CD4-positive, alpha-beta T cell treated with Interferon alpha-2 for 1 hour (primary cell): ENCODE results near the gene FBN2.
"Not testable (repeated sequence)": the region's sequence is repeated elsewhere in the genome, so short reads cannot be mapped to it uniquely, and the experiment has no call there.

Experiments
- DNase-seq, 2 donors: peaks; one replicate each; pipeline ENCODE4 v3.0.0-alpha.2; 2020 to 2022

FBN2 gene

GRCh38 chr5:128413356-128413755 lies 124.7 kb downstream of the FBN2 start:
- DNase-seq, result no peak

DNA sequence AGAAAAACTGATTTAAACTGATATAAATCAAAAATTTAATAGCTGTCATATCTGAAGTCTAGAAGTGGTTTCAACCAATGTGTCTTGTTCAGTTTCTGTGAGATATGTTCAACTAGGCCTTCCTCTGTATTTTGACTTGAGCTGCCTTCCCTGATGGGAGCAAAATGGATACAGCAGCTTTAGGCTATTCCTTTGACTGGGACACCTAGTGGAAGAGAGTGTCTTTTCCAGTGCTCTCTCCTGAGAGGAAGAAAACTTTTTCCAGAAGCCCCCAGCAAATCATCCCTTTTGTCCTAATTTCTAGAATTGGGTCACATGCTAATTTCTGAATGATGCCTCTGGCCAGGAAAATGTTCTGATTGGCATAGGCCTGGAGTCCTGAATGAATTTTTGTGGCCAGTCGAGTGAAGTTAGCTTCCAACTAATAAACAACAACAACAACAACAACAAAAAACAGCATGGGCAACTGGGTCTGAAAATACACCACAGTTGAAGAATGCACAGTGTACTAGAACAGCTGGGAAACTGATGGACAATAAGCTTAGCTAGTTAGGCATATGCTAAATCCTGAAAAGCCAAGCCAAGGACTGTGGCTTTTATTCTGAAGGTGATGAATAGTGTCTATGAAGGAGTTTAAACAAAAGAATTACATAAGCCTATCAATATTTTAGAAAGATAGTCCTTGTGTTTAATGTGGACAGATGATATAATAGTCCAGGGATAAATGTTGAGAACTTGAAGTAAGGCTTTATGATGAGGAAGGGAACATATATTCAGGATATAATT lies 125.7 kb downstream of the FBN2 start:
- no peak for DNase-seq

DNA sequence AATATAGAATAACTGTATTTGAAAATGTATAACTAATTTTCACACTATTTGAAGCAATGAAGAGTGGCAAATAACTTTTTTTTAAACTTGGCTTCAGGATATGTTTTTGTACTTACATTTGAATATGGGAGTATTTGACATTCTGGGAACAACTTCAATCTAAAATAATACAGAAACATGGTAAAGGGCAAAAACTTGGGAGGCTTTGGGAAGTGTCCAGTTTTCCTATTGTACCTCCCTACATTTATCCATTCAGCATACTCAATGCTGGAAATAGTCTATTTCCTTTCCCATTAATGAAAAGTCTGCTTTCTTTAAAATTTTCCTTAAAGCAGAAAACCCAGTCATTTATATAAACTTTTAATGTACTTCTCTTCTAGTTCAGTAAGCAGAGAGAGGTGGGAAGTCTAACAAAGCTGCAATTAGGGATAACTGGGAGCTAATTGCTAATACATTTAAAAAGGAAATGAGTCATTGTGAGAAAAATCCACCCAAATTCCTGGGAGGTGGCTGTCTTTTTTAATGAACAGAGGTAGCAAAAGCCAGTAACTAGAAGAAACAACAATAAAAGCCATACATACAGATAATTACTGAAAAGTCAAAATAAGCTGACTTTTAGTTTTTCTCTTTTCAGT lies 128.8 kb downstream of the FBN2 start:
- DNase-seq, result no peak

DNA sequence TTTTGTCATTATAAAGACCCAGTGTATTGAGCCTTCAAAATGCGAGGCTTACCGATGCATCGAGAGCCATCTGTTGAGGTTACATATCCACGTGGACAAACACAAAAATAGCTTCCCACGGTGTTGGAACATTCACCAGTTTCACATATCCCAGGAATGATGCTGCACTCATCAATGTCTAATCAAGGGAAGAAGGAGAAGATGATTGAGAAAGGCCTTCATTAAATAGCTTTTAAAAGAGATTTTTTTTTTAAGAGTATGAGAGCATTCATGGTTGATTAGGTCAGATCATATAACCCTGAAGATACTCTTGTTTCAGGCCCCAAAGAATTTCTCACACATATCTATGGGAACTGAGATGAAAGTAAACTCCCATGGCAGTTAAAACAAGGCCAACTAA lies 129.4 kb downstream of the FBN2 start:
- no peak for DNase-seq

DNA sequence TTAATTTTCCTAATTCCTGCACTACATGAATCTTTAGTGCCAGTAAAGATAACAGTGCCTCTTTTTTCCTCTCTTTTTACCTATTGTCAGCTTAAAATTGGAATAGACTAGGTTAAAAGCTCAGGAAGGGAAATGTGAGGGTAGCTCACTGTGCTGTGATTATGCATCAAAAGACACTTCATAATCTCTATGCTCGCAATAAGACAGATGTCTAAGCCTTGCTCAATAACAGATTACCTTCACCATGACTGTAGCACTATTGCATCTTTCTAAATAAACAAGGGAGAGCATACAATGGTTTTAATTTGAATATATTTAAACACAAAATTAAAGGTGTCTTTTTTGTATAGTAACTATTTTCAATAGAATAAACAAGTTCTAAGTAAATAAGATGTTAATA lies 130.1 kb downstream of the FBN2 start:
- DNase-seq, result no peak

DNA sequence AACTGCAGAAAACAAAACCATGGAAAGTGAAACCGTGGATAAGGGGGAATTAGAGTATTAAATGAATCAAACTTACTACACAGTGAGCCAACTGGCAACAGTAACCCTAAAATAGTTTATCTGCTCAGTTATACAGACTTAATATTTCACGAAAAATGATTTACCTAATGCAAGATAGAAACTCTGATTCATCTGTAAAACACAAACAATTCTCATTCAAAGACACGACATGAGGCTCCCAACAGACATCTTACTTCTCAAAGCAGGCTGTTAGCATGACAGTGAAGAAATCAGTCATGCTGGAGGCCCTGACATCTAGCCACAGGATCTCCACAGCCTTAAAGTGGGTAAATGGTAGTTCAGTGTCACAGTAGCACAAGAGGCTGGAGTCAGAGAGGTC lies 131.2 kb downstream of the FBN2 start:
- no peak for DNase-seq

DNA sequence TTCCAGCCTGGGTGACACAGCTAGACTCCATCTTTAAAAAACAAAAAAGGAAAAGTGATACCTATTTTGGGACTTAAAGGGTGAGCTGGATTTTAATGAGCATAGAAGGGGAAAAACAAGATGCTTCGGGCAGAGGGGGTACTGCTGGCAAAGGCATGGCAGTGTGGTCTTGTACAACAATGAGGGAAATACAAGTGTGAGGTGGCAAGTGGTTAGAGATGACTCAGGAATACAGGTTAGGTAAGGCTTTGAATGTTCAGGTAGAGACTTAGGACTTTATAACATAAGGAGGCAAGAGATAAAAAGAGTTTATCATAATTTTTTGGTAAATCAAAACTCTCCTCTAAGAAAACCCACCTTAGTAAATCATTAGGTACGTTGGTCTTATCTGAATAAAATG lies 132.9 kb downstream of the FBN2 start:
- no peak for DNase-seq

- DNase-seq, result no peak
These were observed 134.7 kb downstream of the FBN2 start for GRCh38 chr5:128403333-128403732.

- DNase-seq, result no peak
These were observed 135.5 kb downstream of the FBN2 start for GRCh38 chr5:128402506-128402905.

DNA sequence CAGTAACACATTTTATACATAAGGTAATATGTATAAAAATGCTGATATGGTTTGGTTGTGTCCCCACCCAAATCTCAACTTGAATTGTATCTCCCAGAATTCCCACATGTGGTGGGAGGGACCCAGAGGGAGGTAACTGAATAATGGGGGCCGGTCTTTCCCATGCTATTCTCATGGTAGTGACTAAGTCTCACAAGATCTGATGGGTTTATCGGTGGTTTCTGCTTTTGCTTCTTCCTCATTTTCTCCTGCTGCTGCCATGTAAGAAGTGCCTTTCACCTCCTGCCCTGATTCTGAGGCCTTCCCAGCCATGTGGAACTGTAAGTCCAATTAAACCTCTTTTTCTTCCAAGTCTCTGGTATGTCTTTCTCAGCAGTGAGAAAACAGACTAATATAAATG lies 137.3 kb downstream of the FBN2 start:
- DNase-seq, result not testable (repeated sequence)

DNA sequence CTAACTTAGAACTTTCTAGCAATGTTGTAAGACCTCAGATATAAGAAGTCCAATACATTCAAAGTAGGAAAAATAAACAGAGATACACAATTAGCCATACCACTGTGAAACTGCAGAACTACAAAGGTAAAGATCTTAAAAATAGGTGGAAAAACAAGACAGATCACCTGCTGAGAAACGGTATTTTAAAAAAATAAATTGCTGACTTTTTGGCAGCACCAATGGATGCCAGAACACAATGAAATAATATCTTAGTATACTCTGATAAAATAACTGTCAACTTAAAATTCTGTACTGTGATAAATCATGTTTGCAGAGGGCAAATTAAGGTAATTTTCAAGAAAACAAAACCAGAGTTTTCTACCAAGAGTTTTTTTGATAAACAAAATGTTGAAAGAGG lies 138.9 kb downstream of the FBN2 start:
- DNase-seq, result no peak

- no peak for DNase-seq
These were observed 140.2 kb downstream of the FBN2 start for GRCh38 chr5:128397876-128398275.

DNA sequence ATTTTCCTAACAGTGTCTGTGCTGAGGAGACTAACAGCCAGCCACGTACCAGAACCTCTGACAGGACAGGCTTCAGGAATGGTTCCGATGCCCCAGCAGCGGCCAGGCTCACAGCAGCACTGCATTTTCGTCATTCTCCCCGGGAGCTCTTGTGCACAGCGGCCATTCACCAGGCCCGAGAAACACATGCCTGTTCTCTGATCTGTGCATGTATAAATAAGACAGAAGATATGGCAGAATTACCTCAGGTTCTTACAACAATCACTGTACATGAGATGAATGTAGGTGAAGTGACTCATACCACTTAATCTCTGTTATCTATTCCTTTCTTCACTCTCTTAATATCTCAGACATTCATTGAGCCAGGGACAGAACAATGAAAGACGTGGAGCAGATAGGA lies 143.0 kb downstream of the FBN2 start:
- no peak for DNase-seq

DNA sequence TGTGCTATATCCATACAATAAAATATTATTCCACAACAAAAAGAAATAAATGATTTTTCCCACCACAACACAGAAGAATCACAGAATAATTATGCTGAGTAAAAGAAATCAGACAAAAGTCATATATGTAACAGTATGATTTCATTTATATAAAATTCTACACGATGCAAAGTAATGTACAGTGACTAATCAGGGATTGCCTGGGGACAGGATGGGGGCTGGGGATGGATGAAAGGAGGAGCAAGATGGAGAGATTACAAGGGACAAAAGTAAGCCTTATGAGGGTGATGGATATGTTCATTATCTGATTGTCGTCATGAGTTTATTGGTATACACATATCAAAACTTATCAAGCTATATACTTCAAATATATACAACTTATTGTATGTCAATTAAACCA lies 154.0 kb downstream of the FBN2 start:
- DNase-seq, result no peak

GRCh38 chr5:128380337-128380736 lies 157.7 kb downstream of the FBN2 start:
- DNase-seq, result no peak

- DNase-seq, result no peak
These were observed 159.4 kb downstream of the FBN2 start for GRCh38 chr5:128378632-128379031.

DNA sequence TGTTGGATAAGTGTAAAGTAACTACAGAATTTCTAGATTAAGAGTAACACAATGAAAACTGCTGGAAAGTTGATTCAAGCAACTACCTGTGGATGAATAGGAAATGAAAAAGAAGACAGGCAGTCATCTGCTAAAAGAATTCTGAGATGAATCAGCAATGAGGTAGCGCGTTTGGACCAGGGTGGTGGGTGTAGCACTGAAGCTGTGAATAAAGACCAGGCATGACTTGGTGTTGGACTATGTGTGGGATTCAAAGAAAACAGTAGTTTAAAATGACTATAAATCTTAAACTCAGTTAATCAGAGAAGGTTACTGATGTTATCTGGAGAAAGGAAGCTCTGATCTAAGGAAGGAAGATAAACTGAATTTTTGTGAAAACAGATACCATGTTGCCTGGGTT lies 159.8 kb downstream of the FBN2 start:
- no peak for DNase-seq

DNA sequence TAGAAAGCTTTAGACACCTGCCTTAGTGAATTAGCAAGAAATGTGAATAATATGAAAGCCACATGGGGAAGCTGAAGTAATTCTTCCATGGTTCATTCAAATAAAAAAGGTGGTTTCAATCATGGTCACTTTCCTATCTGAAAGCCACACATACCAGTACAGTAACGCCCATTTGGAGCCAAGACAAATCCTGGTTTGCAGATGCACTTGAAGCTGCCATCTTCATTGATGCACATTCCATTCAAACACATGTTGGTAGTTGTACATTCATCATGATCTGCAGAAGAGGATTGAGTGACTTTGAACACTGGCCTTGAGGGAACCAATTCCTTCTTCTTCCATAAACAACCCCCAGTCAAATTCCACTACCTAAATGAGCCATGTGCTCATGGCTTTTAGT lies 161.5 kb downstream of the FBN2 start:
- no peak for DNase-seq

DNA sequence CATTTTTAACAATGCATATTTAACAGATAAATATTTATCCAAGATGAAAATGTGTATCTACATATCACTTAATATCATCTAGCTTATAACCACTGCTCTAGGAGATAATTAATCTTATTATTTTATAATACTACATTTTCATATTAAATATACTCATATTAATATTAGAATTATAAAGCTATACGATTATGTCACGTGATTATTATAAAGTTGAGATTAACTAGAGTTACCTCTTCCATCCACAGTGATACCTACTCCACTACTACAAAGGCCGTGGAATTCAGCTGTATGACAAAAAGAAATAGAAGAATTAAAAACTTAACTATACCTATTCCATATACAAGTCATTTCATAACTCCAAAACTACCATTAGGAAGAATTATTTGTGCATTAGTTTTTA lies 171.9 kb downstream of the FBN2 start:
- DNase-seq, result no peak

GRCh38 chr5:128362370-128362769 lies 175.7 kb downstream of the FBN2 start:
- no peak for DNase-seq

- DNase-seq, result no peak
These were observed 179.2 kb downstream of the FBN2 start for GRCh38 chr5:128358826-128359225.

DNA sequence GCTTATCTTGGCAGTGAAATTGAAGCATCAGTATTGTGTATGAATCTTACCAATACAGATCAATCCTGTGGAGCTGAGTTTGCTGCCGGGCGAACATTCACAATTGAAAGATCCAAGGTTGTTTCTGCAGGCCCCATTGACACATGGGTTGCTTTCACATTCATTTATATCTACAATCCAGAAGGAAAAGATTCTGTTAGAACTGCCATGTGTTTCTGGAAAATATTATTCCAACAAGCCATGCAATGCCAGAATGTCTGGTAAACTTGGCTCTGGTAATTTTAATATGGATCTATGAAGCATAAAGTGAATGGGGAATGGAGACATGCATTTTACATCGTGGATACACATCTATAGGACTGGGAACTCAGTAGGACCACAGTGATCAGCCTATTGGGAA lies 180.8 kb downstream of the FBN2 start:
- no peak for DNase-seq

- no peak for DNase-seq
These were observed 182.1 kb downstream of the FBN2 start for GRCh38 chr5:128355961-128356360.

DNA sequence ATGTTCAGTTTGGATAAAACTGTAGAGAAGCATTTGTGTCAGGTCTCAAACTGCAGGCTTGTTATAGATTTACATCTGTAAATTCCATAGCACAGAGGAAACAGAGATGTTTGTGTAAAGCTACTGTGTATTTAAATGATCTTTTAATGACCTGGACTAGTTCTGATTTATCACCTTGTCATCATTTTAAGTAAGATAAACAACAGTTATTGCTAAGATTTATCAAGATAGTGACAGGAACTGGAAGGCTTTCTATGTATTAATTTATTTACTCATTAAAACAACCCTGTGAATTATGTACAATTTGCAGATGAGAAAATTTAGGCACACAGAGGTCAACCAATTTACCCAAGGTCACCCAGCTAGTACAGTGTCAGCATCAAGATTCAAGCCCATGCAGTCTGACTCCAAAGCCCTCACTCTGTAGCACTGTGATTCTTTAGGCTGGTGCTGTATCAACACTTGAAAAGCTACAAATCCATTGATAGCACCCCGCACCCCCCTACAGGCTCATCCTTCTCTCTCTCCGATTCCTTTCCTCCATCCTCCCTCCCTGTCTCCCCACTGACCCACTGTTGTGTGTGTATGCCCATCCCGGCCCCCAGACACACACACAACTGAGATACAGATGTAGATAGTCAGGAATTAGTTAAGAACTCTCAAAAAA lies 184.5 kb downstream of the FBN2 start:
- no peak for DNase-seq
